HepG2 (cell line): ENCODE results near the gene SLC16A5. TPM values are rescaled to one million over a fixed set of nuclear protein-coding genes. Genes with fewer than 3 reads are reported as not detected.
"Not testable (repeated sequence)": the region's sequence is repeated elsewhere in the genome, so short reads cannot be mapped to it uniquely, and the experiment has no call there.

Experiments
- ATAC-seq: fragments of 200-7000 bp; cut with Tn5 transposase; 3 replicates; pipeline ENCODE4 v1.9.1; 2020; ENCODE audit warnings: mild to moderate bottlenecking, moderate library complexity
- BruUV-seq: library from RNA; stranded (reverse); fragments of 400-500 nt; replicated peaks from 2 replicates; lab custom pipeline; 2021; lab: Mats Ljungman, UMichigan
- CTCF ChIA-PET: fragments of 300-600 bp; formaldehyde crosslinking; extraction: SDS; loops from one replicate; lab custom pipeline; 2021; ENCODE audit warnings: low total read pairs, inconsistent platforms, low intra/inter-chr PET ratio; lab: Yijun Ruan, JAX
- POLR2A ChIA-PET: fragments of 350-600 bp; sonication (Branson Sonifier 250); formaldehyde crosslinking; loops from one replicate; lab custom pipeline; 2020; ENCODE audit warnings: antibody characterized with exemption, inconsistent platforms; lab: Yijun Ruan, JAX
- DNase-seq: peaks from one replicate; pipeline ENCODE4 v3.0.0-alpha.2; 2015; ENCODE audit warnings: low spot score
- FAIRE-seq: peaks from 3 replicates; lab custom pipeline; 2011; peaks lifted over from hg19 to GRCh38; lab: Jason Lieb, UNC
- H2AFZ ChIP-seq: one replicate; pipeline ENCODE4 v1.6.1; 2011; ENCODE audit warnings: low read length, inconsistent platforms
- H3K27ac ChIP-seq: fragments of 300-600 bp; 3 replicates; pipeline ENCODE4 v1.8.0; 2011; ENCODE audit warnings: mixed run types, mild to moderate bottlenecking, mixed read lengths, low read length, inconsistent platforms; ENCODE audit not compliant: insufficient read depth; ENCODE audit errors: extremely low read length
- H3K27me3 ChIP-seq, 2 experiments: fragments of 200-600 bp in 1 of 2; 2 replicates in 1 of 2; 3 replicates in 1 of 2; pipeline versions ENCODE4 v1.6.0 to v1.8.0; 2011; ENCODE audit warnings: low read length in 2 of 2, mild to moderate bottlenecking in 2 of 2, moderate library complexity in 2 of 2, inconsistent platforms in 1 of 2; ENCODE audit not compliant: insufficient read depth in 2 of 2, control insufficient read depth in 1 of 2
- H3K36me3 ChIP-seq, 2 experiments: fragments of 200-600 bp in 1 of 2; replicated peaks in 1 of 2; 2 replicates in 1 of 2; 3 replicates in 1 of 2; pipeline versions ENCODE4 v1.5.1 to v1.8.0; 2011; ENCODE audit warnings: low read length in 2 of 2, inconsistent platforms in 1 of 2; ENCODE audit not compliant: insufficient read depth in 2 of 2, control insufficient read depth in 1 of 2
- H3K4me1 ChIP-seq: 2 replicates; pipeline ENCODE4 v1.5.1; 2012; ENCODE audit warnings: low read length, inconsistent platforms; ENCODE audit not compliant: insufficient read depth
- H3K4me2 ChIP-seq: 2 replicates; pipeline ENCODE4 v1.6.0; 2011; ENCODE audit warnings: low read depth, low read length, inconsistent platforms
- H3K4me3 ChIP-seq, 3 experiments: fragments of 200-600 bp in 1 of 3; sonication (generic), shearing (Covaris generic) in 1 of 3; replicated peaks in 1 of 3; 2 replicates each; pipeline ENCODE4 v1.5.1; 2011 to 2016; ENCODE audit warnings: low read length in 3 of 3, inconsistent platforms in 2 of 3, low read depth in 2 of 3, mild to moderate bottlenecking in 2 of 3, control low read depth in 1 of 3, mixed read lengths in 1 of 3; ENCODE audit not compliant: insufficient read depth in 1 of 3
- H3K79me2 ChIP-seq: one replicate; pipeline ENCODE4 v1.6.1; 2011; ENCODE audit warnings: low read length, inconsistent platforms; ENCODE audit not compliant: insufficient read depth
- H3K9ac ChIP-seq: 2 replicates; pipeline ENCODE4 v1.6.0; 2011; ENCODE audit warnings: mild to moderate bottlenecking, low read depth, low read length, inconsistent platforms; ENCODE audit not compliant: insufficient read depth
- H3K9me3 ChIP-seq: 2 replicates; pipeline ENCODE4 v1.5.1; 2012; ENCODE audit warnings: mild to moderate bottlenecking, low read length
- H4K20me1 ChIP-seq: 2 replicates; pipeline ENCODE4 v1.6.0; 2011; ENCODE audit warnings: inconsistent platforms, mild to moderate bottlenecking, low read length, moderate library complexity; ENCODE audit not compliant: insufficient read depth
- AHDC1 ChIP-seq: sonication (generic); formaldehyde crosslinking; IDR thresholded peaks from 2 replicates; pipeline ENCODE4 v1.5.1; 2020; ENCODE audit warnings: mild to moderate bottlenecking, missing genetic modification reagents, borderline replicate concordance
- ETV5 ChIP-seq: IDR thresholded peaks from 2 replicates; pipeline ENCODE4 v1.6.1; 2018; ENCODE audit warnings: missing biosample characterization, missing genetic modification reagents, inconsistent platforms, borderline replicate concordance
- FOXA1 ChIP-seq, 2 experiments: fragments of 450-650 bp in 1 of 2; sonication (generic) in 1 of 2; formaldehyde crosslinking in 1 of 2; IDR thresholded peaks; 2 replicates each; pipeline versions ENCODE4 v1.4.0 to v1.6.1; 2016 to 2020; ENCODE audit warnings: missing genetic modification reagents in 1 of 2
- FOXA3 ChIP-seq: IDR thresholded peaks from 2 replicates; pipeline ENCODE4 v1.6.1; 2016; ENCODE audit warnings: missing genetic modification reagents, missing compliant biosample characterization
- LCORL ChIP-seq, 2 experiments: fragments of 450-650 bp in 1 of 2; sonication (generic) in 1 of 2; formaldehyde crosslinking in 1 of 2; IDR thresholded peaks; 2 replicates each; pipeline versions ENCODE4 v1.5.0 to v1.6.1; 2017 to 2020; ENCODE audit warnings: antibody characterized with exemption in 1 of 2, missing genetic modification reagents in 1 of 2
- MED1 ChIP-seq: sonication (generic); formaldehyde crosslinking; IDR thresholded peaks from 2 replicates; pipeline ENCODE4 v1.4.0; 2020; ENCODE audit warnings: missing genetic modification reagents
- MEF2D ChIP-seq: sonication (generic); formaldehyde crosslinking; IDR thresholded peaks from 2 replicates; pipeline ENCODE4 v1.5.1; 2020; ENCODE audit warnings: mild to moderate bottlenecking, missing genetic modification reagents
- ZFP1 ChIP-seq: IDR thresholded peaks from 2 replicates; pipeline ENCODE4 v1.6.1; 2016
- WGBS: methylation state at CpG from one replicate; pipeline ENCODE4 v1.1.6; 2017; ENCODE audit warnings: low lambda C conversion rate; 5-methylcytosine and 5-hydroxymethylcytosine counted together
- in situ Hi-C: cut with HindIII; loops from 2 replicates; pipeline ENCODE4 v1.10.0; 2017; ENCODE audit warnings: low pct_unique_long_range_greater_than_20kb; ENCODE audit not compliant: extremely low pct_ligation_motif_present
- intact Hi-C: fragments of 100-400 bp; cut with micrococcal nuclease; formaldehyde crosslinking; loops from one replicate; pipeline ENCODE4 v1.10.0; 2022; ENCODE audit not compliant: unreplicated experiment
- polyA plus RNA-seq, 8 experiments: library from polyadenylated mRNA; depleted of rRNA in 3 of 8; stranded (reverse) in 7 of 8; unstranded in 1 of 8; fragments of >200 nt; fragmentation: Illumina TruSeq in 4 of 8; extraction: Trizol in 4 of 8; gene quantifications; 2 replicates each; pipeline versions ENCODE4 v1.2.1 to v1.2.3, GENCODE V29; 2011 to 2016; ENCODE audit warnings: low read depth in 4 of 8, missing spikeins in 1 of 8, mixed read lengths in 1 of 8; ENCODE audit not compliant: insufficient read depth in 1 of 8
- total RNA-seq, 5 experiments: library from RNA; depleted of rRNA; stranded (reverse); fragments of >200 nt; fragmentation: Illumina TruSeq; extraction: Trizol; gene quantifications; 2 replicates each; pipeline ENCODE4 v1.2.3, GENCODE V29; 2016; ENCODE audit warnings: low read depth in 1 of 5

Gene SLC16A5
- total and polyA plus RNA-seq, 2 of the 13 experiments (the other 11 are each of a cell fraction or from before 2014, with no cell fraction given) = 0.69 to 5.6 TPM

- not testable (repeated sequence) for TF ChIP-seq FOXA1, LCORL (IDR thresholded peaks at IDR 0.05)
- TF ChIP-seq FOXA1 (CRISPR knock-in tag; IDR thresholded peaks at IDR 0.05) (peak; percentile 66), ZFP1 (CRISPR knock-in tag) (peak; percentile 78; the same call in 1 of the 2 replicates), LCORL (CRISPR knock-in tag; IDR thresholded peaks at IDR 0.05) (peak; percentile 39; the same call in 1 of the 2 replicates), FOXA3 (CRISPR knock-in tag) (peak; percentile 60; the same call in 1 of the 2 replicates), AHDC1 (CRISPR knock-in tag) (0 out of 2 replicates have a peak, but pooled peaks have one; percentile 27), MEF2D (CRISPR knock-in tag) (peak; percentile 82), ETV5 (CRISPR knock-in tag) (peak; percentile 54; the same call in 1 of the 2 replicates), MED1 (CRISPR knock-in tag) (peak; percentile 16; the same call in 1 of the 2 replicates)
Measured at GRCh38 chr17:75071478-75072271, 16.1 kb upstream of the SLC16A5 start (continued).

- DNase-seq, ATAC-seq, H3K27ac ChIP-seq, H2AFZ ChIP-seq, H3K36me3 ChIP-seq, H3K79me2 ChIP-seq, FAIRE-seq, H4K20me1 ChIP-seq, H3K4me2 ChIP-seq, H3K9ac ChIP-seq, H3K4me3 ChIP-seq, in situ Hi-C loops, BruUV-seq, H3K9me3 ChIP-seq, CTCF ChIA-PET: not testable (repeated sequence)
- intact Hi-C loops = loop anchor here (5.0 kb wide), 1 partner anchor 34 kb away; the partner anchor contains the start of gene ARMC7
- H3K4me1 ChIP-seq = peaks cover 64% of the 10 kb centered on the region
- 91% methylated on average over 5 of the region's 5 CpGs for WGBS
- POLR2A ChIA-PET = interaction anchor here (2.0 to 2.1 kb wide), 2 partner anchors 15 to 18 kb away, joined by 7 to 18 read pairs; partner anchors contain the start of gene SLC16A5
- peaks cover 0 to 23% of the 10 kb centered on the region in 2 experiments; a peak in 3 of 5 replicates for H3K27me3 ChIP-seq
Measured at GRCh38 chr17:75072909-75073308, 14.8 kb upstream of the SLC16A5 start.
